T-helper 22 cell (primary cell): ENCODE measurements around the gene NOXO1.

ENCODE experiments used
- DNase-seq: peaks from one replicate; pipeline ENCODE4 v3.0.0-alpha.2; 2020; ENCODE audit warnings: low read depth

Gene NOXO1

GRCh38 chr16:2009791-2010510 lies 28.7 kb upstream of the NOXO1 start, which contains the start of gene ZNF598:
TSS of gene ZNF598 (minus strand) at chr16:2009821.
- DNase-seq = peak; percentile 63

DNA sequence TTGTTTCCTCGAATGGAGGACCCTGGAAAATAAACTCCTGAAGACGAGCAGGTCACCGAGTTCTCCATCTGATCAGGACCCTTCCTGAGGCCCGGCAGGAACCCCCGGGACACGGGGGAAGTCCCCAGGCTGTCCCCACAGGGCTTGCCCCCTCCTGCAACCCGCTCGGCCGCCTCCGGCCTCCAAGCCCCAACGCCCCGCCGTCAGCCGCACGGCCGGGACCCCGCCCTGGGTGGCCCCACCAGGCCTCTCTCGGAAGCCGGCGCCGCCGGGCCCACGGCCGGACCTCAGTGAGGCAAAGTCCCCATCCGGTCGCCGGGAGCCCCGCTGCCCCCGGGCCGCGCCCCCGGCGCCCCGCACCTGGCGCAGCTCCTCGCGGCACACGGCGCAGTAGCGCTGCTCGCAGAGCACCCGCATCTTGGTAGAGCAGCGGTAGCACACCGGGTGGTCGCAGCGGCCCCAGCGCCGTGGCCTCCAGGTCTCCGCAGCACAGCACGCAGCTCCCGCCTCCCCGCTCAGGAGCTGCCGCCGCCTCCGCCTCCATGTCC lies 28.0 kb upstream of the NOXO1 start:
- DNase-seq = no peak

DNA sequence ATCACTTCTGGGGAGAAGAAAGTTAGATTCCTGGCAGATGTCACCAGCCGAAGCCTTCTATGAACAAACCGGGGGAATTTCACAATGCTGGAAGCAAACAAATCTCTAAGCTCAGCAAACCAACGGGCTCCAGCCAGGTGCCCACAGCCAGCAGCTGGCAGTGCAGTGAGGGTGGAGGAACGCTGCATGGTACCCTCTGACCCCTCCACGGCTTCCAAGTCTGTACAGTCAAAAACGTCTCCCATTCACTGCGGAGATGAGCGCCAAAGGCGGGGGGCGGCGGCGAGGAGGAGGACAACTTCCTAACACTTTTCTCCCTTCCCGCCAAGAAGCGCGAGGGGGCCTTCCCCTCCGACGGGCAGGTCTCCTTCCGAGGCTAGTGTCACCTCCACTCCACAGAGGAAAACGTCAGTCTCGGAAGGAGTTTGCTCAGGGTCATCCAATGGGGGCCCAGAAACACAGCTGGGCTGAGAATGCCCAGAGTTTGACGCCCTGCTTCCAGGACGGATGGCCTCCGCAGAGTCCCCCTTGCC lies 27.4 kb upstream of the NOXO1 start:
- no peak for DNase-seq

- no peak for DNase-seq
Measured at GRCh38 chr16:2008009-2008526, 26.8 kb upstream of the NOXO1 start.

DNA sequence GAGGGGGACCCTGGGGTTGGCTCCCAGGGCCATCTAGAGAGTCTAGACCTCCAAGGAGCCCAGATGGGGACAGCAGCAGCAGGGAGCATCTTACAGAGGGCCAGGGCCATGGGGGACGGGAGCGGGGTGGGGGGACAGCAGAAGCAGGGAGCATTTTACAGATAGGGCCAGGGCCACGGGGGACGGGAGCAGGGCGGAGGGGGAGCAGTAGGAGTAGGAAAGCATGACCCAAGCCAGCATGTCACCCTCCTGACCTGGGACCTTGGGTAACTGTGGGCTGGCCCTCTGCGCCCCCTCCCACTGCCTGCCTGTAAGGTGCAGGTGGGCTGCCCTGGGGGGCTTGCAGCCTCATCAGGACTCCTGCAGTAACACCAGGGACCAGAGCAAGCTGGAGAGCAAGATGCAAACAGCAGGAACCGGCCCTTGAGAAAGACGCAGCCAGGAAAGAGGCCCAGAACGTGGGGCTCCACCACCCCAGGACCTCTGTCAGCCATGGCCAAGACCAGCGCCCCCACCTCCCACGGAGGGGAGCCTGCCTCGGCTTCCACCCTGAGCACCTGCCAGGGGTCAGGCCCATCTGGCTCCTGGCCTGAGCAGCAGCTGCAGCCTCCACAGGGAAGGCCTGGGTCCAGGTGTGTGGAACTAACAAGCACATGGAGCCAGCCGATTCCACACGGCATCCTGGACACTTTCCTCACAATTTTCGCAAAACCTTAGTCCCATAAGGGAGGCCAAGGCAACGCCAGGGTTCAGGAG lies 26.0 kb upstream of the NOXO1 start:
- DNase-seq = no peak

DNA sequence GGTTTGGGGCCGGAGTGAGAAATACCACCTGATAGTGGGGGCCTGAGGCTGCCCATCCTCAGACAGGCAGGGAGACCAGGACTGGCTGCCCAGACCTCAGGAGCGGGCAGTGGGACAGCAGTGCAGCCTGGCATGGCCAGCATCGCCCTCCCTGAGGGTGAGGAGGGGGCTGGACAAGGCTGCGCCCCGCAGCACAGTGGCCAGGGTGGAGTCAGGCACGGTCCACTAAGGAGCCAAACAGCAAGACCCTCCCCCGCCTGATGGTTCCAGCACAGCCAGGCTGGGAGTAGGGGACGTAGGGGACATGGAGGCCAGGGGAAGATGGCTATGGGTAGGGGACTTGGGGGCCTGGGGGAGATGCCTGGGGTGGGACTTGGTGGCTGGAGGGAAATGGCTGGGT lies 25.0 kb upstream of the NOXO1 start:
- DNase-seq = no peak

DNA sequence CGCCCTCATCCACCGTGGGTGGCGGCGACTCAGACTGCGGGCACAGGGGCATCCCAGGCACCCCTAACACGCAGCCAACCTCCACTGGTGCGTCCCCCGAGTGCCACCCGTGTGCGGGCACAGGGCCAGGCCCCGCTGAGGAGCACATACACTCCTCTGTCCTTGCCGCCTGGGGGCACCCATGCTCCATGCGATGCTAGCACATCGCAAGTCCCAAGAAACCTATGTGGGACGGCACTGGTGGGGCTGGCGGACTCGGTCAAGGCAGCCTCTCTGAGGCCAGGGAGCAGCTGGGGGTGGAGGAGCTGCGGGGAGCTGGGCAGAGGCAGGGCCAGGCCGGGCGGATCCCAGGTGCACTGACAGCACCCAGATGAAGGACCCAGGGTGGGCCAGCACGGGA lies 24.4 kb upstream of the NOXO1 start:
- DNase-seq = no peak

DNA sequence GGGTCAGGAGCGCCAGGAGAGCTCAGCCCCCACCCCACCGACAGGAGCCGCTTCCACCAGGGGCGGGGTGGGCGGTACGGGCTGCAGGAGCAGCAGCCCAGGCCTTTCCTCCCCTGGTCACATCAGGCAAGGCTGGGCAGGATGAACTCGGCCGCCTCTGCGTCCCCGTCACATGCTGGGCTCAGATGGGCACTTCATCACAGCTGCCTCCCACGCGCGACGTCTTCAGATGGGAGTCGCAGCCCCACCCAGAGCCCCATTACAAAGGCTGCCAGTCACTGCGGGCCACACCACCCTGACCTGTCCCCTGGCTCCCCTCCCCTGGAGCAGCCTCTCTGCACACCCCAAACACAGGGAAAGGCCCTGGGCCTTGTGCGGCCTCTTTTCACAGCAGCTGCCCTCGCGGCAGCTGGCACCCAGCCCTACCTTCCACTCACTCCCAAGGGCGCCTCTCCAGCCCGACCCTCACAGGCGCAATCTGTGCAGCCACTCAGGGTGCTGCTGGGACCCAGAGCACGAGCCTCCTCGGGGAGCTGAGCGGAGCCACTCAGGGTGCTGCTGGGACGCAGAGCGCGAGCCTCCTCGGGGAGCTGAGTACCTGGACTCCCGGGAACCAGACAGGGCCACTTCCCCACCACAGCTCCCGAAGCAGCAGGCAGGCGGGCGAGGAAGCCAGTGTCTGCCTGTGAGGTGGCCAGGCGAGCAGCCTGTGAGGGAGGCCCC lies 23.7 kb upstream of the NOXO1 start:
- DNase-seq = no peak

GRCh38 chr16:2003827-2004641 lies 22.8 kb upstream of the NOXO1 start:
- peak; percentile 71 for DNase-seq

DNA sequence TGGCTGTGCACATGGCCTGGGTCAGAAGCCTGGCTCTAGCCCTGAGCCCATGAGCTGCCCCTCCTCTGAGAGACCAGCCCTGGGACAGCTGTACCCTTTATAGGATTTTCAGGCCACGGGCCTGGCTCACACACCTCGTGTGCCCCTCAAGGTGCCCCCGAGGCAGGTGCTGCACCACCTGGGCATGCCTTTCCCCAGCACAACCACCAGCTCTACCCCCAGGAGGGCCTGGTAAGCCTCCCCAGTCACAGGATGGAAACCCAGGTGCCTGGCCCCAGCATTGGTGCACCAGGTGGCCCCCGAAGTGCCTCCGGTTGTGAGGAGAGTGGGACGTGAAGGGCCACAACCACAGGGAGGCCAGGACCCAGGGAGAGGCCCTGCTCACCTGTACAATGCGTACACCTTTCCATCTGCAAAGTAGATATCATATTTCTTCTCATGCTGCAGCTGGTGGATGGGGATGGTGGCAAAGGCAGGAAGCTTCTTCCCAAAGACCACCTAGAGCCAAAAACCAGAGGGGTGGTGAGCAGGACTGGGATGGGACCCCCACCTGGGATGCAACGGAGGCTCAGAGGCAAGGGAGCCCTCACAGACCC lies 22.1 kb upstream of the NOXO1 start:
- DNase-seq = no peak

DNA sequence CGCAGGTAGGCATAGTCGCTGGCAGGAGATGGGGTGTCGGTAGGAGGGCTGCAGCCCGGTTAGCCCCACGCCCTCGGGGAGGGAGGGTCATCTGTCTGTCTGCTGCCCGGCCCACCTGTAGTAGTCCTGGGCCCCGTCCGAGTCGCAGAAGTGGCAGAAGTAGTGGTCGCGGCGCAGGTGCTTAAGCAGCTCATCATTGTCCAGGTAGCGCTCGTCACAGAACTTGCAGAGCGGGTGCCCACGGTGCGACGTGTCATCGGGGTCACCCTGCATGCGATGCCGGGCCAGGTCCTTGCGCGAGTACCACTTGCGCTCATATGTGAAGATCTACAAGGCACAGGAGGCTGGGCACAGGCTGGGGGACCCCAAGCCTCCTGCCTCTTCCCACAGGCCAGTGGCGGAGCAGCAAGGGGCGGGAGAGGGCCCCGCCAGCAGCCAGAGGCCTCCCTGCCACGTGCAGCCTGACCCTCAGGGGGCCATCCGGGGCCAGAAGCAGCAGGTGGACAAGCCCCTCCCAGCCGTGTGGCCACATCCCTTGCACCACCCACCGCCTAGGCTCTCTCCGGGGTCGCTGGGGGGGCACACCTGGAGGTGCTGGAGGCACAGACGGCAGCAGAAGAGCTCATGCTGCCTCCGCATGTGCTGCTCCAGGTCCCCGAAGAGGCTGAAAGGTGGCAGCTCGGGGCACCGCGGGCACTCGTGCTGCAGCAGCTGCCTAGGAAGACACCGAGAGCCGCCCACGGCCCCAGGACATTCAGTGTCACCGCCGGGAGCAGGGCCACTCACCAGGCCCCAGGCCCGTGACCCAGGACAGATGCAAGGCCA lies 21.3 kb upstream of the NOXO1 start:
- no peak for DNase-seq

GRCh38 chr16:2001456-2002355 lies 20.4 kb upstream of the NOXO1 start:
- DNase-seq = no peak

- DNase-seq = no peak
Measured at GRCh38 chr16:2001035-2001434, 19.8 kb upstream of the NOXO1 start.

DNA sequence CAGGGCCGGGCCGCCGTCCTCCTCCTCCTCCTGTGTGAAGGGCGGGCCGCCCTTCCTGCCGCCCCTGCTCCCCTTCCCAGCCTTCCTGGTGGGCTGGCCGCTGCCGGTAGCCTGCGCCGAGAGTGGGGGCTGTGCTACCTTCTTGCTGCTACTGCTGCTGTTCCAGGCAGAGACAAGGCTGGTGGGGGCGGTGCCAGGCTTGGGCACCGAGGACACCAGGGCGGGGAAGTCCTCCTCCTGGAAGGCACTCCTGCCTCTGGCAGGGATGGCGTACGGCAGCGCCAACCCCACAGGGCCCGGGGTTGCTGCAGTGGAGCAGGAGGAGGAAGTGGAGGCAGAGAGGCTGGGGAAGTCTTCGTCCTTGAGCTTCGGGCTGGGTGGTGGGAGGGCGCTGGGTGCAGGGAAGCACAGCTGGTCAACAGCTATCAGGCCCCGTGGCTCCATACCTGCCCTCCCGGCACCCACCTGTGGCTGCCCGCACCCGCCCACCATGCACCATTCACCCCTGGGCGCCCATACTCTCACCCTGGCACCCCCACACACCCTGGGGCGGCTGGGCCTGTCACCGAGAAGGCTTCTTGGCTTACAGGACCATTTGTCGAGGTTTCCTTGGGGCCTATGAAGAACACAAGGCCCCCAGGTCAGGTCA lies 18.7 kb upstream of the NOXO1 start:
- DNase-seq = no peak

- no peak for DNase-seq
Measured at GRCh38 chr16:1998852-1999801, 17.9 kb upstream of the NOXO1 start.

GRCh38 chr16:1998360-1998835 lies 17.1 kb upstream of the NOXO1 start:
- no peak for DNase-seq
